ENCODE data around the gene RUFY4.
"Not testable (repeated sequence)": the region's sequence is repeated elsewhere in the genome, so short reads cannot be mapped to it uniquely, and the experiment has no call there.

Gene RUFY4

DNA sequence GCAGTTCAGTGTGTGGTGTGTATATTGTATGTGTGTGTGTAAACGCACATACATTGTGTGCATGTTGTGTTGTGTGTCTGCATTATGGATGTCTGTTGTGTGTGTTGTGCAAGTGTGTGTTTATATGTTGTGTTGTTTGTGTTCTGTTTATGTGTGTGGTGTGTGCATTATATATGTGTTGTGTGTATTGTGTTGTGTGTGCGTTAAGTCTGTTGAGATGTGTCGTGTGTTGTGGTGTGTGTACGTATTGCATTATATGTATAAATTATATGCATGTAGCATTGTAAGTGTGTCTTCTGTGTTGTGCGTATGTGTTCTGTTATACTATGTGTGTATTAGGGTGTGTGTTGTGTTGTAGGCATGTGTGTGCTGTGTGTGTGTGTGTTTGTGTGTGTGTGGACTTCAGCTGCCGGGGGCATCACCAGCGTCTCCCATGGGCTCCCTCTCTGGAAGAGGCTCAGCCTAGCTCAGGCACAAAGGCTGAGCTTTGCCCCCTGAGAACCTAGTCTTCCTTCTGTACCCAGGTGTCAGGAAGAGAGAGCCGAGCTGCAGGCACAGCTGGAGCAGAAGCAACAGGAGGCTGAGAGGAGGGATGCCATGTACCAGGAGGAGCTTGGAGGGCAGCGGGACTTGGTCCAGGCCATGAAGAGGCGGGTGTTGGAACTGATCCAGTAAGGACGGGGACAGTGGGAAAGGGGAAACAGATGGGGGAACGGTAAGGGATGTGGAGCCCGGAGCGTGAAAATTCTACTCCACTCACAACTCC is 13.7 kb downstream of the RUFY4 start:
- in situ Hi-C loops (cut with MboI; ENCODE audit: low sequenced_read_pairs), result no loop called here

DNA sequence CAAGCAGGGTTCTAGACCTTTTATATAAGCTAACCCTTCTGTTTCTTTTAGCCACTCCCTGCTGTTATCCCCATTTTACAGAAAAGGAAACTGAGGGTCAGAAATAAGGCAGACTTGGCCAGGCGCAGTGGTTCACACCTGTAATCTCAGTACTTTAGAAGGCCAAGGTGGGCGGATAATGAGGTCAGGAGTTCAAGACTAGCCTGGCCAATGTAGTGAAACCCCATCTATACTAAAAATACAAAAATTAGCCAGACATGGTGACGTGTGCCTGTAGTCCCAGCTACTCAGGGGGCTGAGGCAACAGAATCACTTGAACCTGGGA is 14.3 kb downstream of the RUFY4 start:
- in situ Hi-C loops (cut with MboI; ENCODE audit: low sequenced_read_pairs), result no loop called here

DNA sequence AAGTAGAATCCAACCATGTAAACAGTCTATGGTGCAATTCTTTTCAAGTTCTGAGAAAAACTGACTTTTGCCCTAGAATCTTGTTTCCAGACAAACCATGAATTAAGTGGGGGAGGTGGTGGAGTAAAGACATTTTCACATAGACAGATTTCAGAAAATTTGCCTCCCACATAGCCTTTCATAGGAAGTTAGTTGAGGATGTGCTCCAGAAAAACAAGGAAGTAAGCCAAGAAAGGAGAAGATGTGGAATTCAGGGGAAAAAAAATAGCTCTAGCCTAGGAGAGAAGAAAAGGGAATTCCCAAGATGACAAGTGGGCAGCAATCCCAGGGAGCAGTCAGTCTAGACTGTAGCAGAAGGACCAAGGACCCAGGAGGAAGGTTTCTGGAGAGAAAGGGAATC is 17.4 kb downstream of the RUFY4 start:
- in situ Hi-C loops (cut with MboI; ENCODE audit: low sequenced_read_pairs), result no loop called here

DNA sequence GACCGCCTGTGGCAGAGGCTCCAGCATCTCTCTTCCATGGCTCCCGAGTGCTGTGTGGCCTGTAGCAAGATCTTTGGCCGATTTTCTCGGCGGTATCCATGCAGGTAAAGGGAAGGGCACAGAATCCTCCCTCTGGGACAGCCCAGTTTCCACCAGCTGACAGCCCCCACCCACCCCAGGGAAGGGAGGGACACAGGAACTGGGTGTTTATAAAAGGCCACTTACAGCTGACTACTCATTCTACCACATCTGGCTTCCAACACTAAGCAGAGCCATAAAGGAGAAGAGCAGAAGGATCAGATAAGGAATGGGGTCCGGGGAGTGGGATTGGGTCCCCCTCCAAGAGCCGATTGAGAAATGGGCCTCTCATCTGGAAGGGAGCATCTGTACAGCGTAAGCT is 20.2 kb downstream of the RUFY4 start:
- in situ Hi-C loops (cut with MboI; ENCODE audit: low sequenced_read_pairs), result no loop called here

DNA sequence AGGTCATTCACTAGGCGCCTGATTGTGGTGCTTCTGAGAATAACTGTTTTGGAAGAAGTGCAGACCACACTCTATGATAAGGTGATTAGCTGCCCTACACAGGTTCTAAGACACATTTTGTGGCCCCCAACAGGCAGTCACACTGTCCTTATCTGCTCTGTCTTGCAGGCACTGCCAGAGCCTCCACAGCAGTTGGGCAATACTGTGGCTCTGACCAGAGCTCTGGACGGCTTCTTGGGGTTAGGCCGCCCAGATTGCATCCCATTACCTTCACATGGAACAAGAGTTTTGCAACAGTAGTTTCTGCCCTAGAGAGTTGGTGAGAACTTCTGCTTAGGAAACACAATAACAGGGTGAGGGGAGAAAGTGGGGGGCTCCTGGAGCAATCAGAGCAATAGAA is 22.7 kb downstream of the RUFY4 start:
- in situ Hi-C loops (cut with MboI; ENCODE audit: low sequenced_read_pairs), result no loop called here

DNA sequence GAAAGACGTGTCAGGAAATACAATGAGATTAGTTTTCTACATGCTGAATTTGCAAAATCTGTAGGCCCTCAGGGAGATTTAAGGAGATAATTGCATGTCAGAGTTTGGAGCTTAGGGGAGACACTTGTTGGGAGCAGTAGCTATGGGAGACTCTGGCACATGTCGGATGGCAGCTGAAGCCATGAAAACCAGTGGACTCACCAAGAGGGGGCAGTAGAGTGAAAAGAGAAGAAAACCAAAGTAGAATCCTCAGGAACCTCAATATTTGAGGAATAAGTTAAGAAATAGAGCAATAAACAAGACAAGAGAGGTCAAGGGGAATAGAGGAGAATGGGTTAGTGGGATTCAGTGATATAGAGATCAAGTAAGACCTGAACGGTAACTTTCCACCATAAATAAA is 24.8 kb downstream of the RUFY4 start:
- in situ Hi-C loops (cut with MboI; ENCODE audit: low sequenced_read_pairs), result no loop called here

DNA sequence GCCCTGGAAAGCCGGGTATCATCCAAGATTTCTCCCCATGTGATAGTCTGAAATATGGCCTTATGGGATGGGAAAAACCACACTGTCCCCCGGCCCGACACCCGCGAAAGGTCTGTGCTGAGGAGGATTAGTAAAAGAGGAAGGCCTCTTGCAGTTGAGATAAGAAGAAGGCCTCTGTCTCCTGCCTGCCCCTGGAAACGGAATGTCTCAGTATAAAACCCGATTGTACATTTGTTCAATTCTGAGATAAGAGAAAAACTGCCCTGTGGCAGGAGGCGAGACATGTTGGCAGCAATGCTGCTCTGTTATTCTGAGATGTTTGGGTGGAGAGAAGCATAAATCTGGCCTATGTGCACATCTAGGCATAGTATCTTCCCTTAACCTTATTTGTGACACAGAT is 26.8 kb downstream of the RUFY4 start:
- in situ Hi-C loops (cut with MboI; ENCODE audit: low sequenced_read_pairs), result no loop called here

DNA sequence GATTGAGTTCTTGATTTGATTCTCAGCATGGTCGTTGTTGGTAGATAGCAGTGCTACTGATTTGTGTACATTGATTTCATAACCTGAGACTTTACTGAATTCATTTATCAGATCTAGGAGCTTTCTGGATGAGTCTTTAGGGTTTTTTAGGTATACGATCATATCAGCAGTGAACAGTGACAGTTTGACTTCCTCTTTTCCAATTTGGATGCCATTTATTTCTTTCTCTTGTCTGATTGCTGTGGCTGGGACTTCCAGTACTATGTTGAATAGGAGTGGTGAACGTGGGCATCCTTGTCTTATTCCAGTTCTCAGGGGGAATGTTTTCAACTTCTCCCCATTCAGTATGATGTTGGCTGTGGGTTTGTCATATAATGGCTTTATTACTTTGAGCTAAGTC is 28.9 kb downstream of the RUFY4 start:
- in situ Hi-C loops (cut with MboI; ENCODE audit: low sequenced_read_pairs), result no loop called here

DNA sequence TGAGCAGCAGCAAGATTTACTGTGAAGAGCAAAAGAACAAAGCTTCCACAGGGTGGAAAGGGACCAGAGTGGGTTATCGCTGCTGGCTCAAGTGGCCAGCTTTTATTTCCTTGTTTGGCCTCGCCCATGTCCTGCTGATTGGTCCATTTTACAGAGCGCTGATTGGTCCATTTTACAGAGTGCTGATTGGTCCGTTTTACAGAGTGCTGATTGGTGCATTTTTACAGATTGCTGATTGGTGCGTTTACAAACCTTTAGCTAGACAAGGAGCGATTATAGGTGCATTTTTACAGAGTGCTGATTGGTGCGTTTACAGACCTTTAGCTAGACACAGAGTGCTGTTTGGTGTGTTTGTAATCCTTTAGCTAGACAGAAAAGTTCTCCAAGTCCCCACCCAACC is 39.8 kb downstream of the RUFY4 start:
- in situ Hi-C loops (cut with MboI; ENCODE audit: low sequenced_read_pairs), result not testable (repeated sequence)

DNA sequence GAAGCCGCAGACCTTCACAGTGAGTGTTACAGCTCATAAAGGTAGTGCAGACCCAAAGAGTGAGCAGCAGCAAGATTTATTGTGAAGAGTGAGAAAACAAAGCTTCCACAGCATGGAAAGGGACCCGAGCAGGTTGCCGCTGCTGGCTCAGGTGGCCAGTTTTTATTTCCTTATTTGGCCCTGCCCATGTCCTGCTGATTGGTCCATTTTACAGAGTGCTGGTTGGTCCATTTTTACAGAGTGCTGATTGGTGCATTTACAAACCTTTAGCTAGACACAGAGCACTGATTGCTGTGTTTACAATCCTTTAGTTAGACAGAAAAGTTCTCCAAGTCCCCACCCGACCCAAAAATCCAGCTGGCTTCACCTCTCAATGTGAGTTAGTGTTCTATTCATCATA is 52.7 kb downstream of the RUFY4 start:
- in situ Hi-C loops (cut with MboI; ENCODE audit: low sequenced_read_pairs), result not testable (repeated sequence)

DNA sequence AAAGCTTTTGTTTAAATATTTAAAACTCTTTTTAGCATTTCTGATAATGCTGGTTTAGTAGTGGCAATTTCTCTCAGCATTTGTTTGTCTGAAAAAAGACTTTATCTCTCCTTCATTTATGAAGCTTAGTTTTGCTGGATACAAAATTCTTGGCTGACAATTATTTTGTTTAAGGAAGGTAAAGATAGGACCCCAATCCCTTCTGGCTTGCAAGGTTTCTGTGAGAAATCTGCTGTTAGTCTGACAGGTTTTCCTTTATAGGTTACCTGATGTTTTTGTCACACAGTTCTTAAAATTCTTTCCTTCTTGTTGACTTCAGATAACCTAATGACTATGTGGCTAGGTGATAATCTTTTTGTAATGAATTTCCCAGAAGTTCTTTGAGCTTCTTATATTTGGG is 53.2 kb downstream of the RUFY4 start:
- in situ Hi-C loops (cut with MboI; ENCODE audit: low sequenced_read_pairs), result not testable (repeated sequence)

DNA sequence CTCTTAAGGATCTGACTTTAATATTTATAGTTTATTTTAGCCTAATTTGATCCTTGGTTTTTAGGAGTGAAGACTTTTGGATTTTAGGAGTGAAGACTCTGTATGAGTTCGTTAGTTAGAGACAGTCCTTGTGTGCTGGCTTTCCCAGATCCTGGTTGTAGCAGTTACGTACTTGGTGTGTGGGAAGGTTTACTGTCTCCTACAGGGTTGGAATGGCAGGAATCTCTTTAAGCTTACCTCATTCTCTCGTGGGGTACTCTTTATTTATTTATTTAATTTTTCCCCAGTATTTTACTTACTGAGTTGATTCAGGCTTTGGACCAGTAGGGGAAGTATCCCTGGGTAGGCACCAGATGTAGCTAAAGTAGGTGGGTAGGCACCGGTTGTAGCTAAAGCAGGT is 54.9 kb downstream of the RUFY4 start:
- in situ Hi-C loops (cut with MboI; ENCODE audit: low sequenced_read_pairs), result no loop called here

DNA sequence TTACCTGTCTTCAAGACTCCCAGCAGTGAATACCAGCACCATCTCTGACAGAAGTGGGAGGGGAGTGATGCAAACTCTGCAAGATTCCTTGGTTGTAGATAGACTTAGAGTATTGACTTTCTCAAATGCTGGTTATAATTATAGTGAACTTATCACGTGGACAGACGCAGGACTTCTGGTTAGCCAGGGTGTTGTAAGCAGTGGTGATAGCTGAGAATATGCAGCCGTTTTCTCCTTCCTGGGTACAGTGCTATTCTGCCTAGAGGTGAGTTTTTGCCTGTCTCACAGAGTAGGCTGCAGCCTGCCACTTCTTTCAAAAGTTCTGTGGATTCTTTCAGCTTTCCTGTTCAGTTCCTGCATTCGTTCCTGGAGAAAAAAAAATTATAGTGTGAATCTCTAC is 56.0 kb downstream of the RUFY4 start:
- in situ Hi-C loops (cut with MboI; ENCODE audit: low sequenced_read_pairs), result no loop called here

DNA sequence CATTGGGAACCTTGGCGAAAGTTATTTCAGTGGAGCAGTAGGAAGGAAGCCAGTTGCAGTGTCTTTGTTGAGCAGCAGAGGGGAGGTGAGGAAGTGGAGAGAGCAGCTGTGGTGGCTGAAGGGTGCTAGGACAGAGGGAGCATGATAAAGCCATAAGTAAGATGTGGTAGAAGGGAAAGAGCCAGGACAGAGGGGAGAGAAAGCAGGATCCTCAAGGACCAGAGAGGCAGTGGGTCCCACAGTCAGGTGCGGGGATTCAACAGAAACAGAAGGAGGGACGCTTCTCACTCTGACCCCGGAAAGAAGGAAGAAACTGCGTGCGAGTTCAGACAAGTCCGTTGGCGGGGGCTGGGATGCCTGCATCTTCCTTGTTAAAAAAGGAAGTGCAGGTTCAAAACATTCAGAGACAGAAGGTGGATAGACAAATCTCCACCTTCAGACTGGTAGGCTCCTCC is 56.6 kb downstream of the RUFY4 start, which contains the start of gene CXCR2:
Gene CXCR2 (plus strand): TSS at position 403 of the 455 bp plus-strand sequence. CDS start 8,774 bp downstream, outside the sequence.
- in situ Hi-C loops (cut with MboI; ENCODE audit: low sequenced_read_pairs), result no loop called here

DNA sequence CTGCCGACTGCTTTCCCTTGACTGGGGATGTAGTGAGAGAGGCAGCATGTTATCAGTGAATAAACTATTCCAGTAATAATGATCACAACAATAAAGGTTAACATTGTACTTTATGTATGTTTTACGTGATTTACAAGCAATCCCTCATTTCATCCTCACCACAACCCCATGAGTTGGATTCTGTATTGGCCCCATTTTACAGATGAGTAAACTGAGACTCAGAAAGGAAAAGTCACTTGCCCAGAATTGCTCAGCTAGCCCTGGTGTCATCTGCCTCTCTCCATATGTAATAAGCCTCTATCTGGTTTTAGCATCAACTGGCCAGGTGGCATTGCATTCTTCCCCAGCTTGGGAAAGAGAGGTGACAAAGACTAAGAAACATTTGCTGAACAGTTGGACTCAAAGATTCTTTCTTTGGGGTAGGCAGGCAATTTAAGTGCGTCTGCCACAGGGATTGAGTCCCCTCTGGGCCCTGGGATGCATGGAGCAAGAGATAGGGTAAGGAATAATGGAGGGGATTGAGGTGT is 58.9 kb downstream of the RUFY4 start:
- in situ Hi-C loops (cut with MboI; ENCODE audit: low sequenced_read_pairs), result no loop called here

DNA sequence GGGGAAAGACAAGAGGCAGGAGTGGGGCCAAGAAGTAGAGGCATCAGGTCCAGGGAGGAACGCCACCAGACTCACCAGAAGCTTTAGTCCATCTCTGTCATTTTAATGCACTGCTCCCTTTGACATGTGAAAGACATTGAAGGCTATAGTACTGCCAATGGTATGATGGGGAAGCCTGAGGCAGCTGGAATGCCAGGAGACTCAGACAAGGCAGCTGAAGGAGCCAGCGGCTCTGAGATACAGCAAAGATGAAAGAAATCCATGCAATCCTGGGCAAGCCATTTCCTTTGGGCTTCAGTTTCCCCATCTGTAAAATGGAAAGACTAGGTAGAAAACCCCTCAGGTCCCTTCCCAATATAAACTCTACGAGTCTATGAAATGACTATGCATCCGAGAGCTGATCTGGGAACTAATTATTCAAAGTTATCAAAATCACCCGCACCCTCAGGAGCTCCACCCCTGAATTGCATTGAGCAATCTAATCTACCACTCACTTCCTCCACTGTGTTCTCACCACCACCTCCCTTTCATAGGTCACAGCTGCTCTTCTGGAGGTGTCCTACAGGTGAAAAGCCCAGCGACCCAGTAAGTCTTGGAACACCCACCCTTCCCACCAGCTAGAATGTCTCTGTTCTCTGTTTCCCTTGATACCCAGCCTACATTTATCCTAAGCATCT is 59.9 kb downstream of the RUFY4 start:
- in situ Hi-C loops (cut with MboI; ENCODE audit: low sequenced_read_pairs), result no loop called here

DNA sequence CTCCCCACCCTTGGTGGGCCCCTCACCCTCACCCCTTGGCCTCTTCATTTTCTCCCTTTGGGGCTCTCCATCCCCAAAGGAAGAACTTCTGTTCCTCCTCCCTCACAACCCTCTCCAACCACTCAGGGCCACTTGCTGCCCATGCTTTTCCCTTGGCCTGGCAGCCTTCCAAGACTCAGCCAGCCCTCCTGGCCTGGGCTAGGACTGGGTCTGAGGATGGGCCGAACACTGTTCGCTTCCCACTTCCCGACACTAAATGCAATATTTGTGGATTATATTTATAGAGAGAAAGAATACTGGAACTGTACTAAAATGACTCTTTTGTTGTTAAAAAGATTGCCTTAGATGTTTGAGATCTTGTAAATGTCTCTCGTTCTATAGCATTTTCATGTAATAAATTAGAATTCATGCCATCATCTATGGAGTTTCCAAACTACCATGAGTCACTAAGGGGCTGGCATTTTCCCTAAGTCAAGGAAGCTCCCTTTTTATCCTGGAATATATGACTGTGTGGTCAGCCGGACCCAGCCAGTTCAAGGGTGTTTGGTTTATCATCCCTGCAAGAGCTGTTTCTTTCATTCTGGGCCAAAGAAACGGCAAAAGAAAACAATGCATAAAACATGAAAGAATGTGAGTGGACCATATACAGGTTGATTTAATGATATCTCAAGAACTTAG is 60.5 kb downstream of the RUFY4 start:
- in situ Hi-C loops (cut with MboI; ENCODE audit: low sequenced_read_pairs), result no loop called here

DNA sequence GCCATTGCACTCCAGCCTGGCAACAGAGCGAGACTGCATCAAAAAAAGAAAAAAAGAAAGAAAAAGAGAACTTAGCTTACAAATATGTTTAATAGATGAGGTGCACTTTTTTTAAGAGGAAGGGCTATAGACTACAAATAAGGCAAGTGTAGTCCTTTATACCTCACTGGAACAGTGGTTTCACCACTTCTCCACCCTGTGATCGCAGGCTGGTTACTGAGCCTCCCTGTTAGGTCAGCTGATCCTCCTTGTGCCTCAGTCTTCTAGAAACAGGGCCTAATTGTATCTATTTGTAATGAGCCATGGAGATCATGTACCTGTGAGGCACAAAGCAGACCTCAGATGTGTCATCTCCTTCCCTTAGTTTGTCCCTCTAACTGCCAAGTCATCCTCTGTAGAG is 61.3 kb downstream of the RUFY4 start:
- in situ Hi-C loops (cut with MboI; ENCODE audit: low sequenced_read_pairs), result no loop called here

DNA sequence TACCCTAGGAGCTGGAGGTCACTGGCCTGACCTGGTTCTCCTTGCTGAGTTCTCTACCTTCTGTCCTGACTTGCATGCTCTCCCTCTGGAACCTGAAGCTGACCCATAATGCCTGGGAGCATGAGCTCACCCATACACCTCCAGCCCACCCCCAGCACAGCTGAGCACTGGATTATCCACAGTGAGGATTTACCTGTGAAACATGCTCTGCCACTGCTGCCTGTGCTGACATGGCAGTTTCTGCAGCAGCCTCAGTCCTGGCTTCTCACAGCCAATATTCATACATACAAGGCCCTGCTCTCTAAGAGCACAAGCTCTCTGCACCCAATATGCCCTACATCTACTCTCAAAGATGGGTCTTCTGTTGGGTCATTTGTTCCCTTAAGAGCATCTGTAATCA is 61.8 kb downstream of the RUFY4 start:
- in situ Hi-C loops (cut with MboI; ENCODE audit: low sequenced_read_pairs), result no loop called here

DNA sequence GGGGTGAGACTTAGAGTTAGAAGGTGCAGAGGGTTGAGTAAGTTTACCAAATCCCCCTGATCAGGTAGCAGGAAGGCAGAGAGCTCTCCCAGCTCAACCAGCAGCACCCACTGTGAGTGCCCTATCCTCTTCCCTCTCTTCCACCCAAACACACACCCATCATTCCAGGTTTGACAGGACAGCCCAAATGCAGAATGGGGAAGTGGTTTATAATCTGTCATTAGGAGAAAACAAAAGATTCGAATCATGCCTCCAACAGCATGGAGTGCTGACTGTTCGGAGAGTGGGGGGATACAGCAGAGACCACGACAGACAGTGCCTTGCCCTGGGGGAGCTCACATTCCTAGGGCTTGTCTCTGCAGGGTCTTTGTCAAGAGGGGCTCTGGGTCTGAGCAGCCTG is 68.5 kb downstream of the RUFY4 start:
- in situ Hi-C loops (cut with MboI; ENCODE audit: low sequenced_read_pairs), result no loop called here

DNA sequence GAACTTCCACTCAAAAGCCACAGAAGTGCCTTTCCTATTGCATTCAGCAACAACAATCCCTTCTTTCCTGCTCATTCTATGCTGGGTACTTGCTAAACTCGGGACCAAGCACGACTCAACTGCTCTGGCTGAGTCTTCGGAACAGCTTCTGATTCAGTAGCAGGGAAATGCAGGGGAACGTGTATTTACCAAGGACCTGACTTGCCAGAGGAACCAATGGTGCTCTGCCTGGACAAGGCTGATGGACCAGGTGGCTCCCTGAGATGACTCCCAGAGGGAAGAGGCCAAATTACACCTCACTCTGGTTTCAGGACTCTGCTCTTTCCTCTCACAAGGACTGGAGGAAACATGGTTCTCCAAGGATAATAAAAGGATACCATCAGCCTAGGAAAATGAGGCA is 69.0 kb downstream of the RUFY4 start:
- in situ Hi-C loops (cut with MboI; ENCODE audit: low sequenced_read_pairs), result no loop called here
